GM18519 (cell line): ENCODE data around the gene DAAM1.

Source experiments
- ATAC-seq: cut with Tn5 transposase; IDR thresholded peaks from one replicate; pipeline ENCODE4 v1.9.1; 2021; ENCODE audit warnings: mild to moderate bottlenecking, moderate library complexity; ENCODE audit not compliant: unreplicated experiment, low FRiP score

Gene DAAM1

DNA sequence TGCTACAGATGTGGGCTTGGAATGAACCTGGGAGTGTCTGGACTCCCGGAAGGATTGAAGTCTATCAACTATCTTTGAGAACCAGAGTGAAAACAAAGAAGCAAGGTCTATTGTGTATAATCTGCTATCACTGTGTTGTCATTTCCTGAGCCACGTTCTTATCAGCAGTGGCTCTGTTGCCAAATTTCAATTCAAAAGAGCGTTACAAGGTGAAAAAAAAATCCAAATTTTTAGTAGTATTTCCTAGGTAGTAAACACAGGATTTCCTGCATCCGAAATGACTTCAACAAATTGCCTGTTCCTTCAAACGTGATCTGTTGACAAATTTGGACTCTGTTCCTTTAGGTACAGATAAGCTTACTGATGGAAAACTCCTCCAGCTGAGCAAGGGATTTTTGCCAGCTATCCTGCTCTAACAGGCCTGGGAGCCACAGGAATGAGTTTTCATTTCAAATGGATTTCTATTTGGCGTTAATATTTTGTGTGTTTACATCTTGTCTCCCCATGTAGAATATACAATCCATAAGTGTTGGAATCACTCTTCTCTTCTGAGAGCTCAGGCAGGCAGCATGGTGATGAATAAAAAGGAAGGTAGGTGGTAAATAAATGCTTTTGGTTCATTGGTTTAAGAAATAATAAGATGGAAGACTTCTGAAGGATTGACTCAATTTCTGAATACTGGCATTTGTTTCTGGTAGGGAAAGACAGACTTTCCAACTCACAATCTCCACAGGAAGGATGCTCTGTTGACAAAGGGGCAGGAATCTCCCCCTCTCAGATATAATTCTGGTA is 218.2 kb downstream of the DAAM1 start:
- no peak for ATAC-seq

DNA sequence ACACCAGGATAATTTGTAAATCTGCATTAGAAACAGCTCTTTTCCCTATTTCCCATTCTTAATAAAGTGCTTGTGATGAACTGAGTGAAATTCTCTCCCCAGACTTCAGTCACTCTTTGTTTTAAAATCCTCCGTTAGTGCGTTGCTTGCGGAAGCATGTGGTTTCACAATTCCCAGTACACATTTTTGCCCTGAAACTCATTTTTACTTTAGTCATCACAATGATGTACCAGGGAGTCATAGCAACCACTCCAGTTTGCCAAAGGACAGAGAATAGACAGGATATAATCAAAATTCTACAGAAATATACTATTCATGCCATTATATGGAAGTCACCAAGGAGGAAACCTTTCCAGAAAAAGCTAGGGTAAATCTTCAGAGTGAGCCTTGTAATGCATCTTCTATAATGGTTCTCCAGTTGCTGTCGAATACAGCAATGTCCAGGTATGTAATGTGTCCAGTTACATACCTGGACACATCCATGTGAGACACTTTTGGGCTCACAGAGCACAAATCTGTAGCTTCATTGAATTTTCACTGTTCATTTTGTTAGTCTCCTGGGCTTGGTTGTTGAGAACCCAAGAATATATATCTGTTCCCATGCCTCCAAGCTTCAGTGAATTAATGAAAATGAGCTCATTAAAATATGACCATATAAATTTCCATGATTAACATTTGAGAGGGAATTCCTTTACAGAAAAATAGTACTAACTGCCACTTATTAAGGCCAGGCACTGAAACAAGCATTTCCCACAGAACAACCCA is 219.0 kb downstream of the DAAM1 start:
- ATAC-seq = no peak

DNA sequence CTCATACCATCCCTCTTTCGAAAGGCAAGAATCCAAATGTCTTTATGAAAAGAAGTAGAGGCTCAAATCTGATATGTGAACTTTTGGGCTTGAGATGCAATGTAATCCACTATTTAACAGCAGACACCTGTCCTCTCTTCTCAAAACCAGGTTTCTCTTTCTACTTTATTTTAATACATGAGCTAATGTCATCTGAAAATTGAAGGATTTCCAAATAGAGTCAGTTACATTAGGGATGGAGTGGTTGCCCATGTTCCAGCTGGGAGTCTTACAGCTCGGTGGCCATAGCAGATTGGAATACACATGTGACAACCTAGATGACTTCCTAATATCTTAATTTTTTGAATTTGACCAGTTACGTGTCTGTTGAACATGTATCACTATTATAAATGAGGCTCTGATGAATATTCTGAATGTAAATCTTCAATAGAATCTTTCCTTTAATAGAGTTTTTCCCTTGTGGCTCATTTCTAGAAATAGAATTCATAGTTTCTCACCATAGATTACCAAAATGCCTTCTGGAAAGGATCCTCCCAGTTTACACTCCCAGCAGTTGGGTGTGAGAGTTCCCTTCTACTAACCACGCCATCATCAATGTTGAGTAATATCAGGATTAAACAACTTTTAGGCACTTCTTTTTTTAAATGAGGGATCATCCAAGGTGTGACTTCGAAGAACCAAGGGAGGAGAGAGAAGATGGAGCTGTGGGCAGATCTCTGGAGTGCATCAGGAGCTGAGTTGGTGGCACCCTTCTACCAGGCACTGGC is 227.6 kb downstream of the DAAM1 start:
- no peak for ATAC-seq

DNA sequence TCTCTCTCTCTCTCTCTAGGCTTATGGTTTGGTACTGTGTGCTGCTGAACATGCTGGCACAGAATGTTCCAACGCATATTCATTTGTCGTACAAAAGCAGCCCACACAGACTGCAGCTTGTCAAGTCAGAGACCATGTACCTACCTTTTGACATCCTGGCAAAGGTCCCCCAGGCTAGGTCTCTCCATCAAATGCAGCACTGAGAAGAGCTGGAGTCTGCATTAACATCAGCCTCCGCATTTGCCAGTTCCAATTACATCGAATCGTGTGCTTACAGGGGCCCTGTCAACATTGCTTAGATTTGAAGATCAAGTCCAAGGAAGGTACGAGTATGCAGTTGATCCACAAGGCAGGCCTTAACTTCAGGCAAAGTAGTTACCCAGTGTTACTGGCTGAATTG is 228.8 kb downstream of the DAAM1 start:
- ATAC-seq = no peak

DNA sequence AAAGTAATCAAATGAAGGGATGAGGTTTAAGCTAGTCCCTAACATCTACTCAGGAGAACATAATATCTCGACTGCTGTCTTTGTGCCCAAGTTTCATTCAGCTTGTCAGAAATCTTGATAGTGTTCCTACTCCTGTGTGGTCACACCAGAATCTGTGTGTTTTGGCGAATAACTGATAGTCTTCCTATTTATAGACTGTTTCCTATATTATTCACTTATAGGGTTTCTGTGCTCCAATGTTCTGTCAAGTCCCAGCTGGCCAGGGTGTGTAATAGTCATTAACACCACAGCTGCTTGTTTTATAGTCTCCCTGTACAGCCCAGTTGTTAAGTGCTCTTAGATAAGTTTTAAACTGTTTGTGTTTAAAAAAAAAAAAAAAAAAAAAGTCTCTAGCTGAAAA is 230.8 kb downstream of the DAAM1 start:
- ATAC-seq = no peak
